HG02884 (cell line): ENCODE data around the gene RANBP17.
"Not testable (repeated sequence)": the region's sequence is repeated elsewhere in the genome, so short reads cannot be mapped to it uniquely, and the experiment has no call there.

ENCODE experiments used
- ATAC-seq: cut with Tn5 transposase; IDR thresholded peaks from one replicate; pipeline ENCODE4 v1.9.1; 2021; ENCODE audit warnings: mild to moderate bottlenecking, moderate library complexity; ENCODE audit not compliant: unreplicated experiment

Gene RANBP17

GRCh38 chr5:170865622-170866021, 3.8 kb downstream of the RANBP17 start:
- ATAC-seq: no peak

DNA sequence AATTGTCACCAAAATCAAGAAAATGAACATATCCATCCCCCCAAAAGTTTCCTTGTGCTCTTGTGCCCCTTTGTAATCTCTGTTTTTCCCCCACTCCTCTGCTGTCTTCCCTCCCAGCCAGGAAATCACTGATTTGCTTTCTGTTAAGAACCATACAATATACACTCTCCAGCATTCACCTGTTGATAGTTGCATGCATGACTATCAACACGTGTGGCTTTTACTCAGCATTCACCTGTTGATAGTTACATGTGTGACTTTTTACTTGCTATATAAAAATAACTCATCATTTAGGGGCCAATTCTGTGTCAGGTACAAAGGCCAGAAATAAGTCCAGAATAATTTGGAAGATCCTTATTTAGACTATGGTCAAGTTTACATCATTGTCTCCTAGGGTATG, 6.0 kb downstream of the RANBP17 start:
- ATAC-seq: no peak

DNA sequence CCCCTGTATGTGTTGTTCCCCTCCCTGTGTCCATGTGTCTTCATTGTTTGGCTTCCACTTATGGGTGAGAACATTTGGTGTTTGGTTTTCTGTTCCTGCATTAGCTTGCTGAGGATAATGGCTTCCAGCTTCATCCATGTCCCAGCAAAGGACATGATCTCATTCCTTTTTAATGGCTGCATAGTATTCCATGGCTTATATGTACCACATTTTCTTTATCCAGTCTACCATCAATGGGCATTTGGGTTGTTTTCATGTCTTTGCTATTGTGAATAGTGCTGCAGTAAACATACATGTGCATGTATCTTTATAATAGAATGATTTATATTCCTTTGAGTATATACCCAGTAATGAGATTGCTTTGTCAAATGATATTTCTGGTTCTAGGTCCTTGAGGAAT, 8.6 kb downstream of the RANBP17 start:
- not testable (repeated sequence) for ATAC-seq

GRCh38 chr5:170874017-170874416, 12.2 kb downstream of the RANBP17 start:
- no peak for ATAC-seq

- no peak for ATAC-seq
Observed at GRCh38 chr5:170875811-170876210, 14.0 kb downstream of the RANBP17 start.

- no peak for ATAC-seq
Observed at GRCh38 chr5:170880084-170880483, 18.3 kb downstream of the RANBP17 start.

GRCh38 chr5:170882345-170882744, 20.5 kb downstream of the RANBP17 start:
- ATAC-seq: no peak

- no peak for ATAC-seq
Observed at GRCh38 chr5:170885256-170885655, 23.4 kb downstream of the RANBP17 start.

DNA sequence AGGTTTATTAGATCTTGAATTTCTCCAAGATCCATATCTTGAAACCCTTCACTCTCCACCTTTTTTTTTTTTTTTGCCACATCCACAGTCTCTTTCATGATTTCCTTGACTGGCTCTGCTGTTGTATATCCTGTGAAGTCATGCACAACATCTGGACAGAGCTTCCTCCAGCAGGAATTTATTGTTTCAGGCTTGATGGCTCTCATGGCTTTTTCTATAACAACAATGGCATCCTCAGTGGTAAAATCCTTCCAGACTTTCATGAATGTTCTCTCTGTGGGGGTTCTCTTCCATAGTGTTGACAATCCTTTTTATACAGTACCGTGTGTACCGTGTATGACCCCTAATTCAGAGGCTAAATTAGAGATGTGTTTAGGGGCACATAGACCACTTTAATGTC, 24.0 kb downstream of the RANBP17 start:
- ATAC-seq: no peak

DNA sequence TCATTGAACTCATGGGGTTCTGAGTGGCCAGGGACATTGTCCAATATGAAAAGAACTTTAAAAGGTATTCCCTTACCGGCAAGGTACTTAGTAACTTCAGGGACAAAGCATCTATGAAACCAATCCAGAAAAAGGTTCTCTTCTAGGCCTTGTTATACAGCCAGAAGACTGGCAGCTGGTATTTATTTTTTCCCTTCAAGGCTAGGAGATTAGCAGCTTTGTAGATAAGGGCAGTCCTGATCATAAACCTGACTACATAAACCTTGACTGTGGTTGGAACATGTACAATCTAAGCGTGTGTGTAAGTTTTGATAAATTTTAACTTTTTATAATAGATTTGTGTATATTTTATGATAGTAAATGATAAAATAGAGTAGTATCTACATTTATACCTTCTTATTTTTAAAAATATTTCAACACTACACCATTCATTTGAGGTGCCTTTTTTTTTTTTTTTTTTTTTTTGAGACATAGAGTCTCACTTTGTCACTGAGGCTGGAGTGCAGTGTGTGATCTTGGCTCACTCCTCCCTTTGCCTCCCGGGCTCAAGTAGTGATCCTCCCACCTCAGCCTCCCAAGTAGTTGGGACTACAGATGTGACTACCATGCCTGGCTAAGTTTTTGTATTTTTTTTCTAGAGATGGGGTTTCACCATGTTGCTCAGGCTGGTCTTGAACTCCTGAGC, 24.5 kb downstream of the RANBP17 start:
- ATAC-seq: no peak

DNA sequence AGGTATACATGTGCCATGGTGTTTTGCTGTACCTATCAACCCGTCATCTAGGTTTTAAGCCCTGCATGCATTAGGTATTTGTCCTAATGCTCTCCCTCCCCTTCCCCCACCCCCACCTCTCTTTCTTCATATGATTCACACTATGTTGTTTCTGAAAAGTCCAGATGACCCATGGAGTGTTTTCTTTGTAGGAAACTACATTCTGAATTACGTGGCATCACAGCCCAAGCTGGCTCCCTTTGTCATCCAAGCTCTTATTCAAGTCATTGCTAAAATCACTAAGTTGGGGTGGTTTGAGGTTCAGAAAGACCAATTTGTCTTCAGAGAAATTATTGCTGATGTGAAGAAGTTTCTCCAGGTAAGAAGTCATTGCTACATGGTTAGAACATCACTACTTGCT, 30.4 kb downstream of the RANBP17 start:
- ATAC-seq: no peak

GRCh38 chr5:170894665-170895064, 32.8 kb downstream of the RANBP17 start:
- no peak for ATAC-seq

DNA sequence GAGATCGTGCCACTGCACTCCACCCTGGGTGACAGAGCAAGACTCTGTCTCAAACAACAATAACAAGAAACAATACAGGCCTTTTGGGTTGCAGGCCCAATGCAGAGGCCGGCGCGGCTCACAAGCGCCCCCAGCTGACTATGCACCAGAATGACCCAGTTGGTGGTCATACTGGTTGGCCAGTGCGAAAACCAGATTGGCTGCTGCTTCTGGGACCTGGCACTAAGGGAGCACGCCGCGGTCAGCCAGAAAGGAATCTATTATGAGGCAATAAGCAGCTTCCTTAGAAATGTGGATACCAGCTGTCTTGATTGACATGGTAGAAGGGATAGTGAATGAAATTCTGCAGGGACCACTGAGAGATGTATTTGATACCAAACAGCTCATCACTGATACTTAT, 35.0 kb downstream of the RANBP17 start:
- no peak for ATAC-seq

- no peak for ATAC-seq
Observed at GRCh38 chr5:170903075-170903474, 41.3 kb downstream of the RANBP17 start.

GRCh38 chr5:170907758-170908157, 45.9 kb downstream of the RANBP17 start:
- no peak for ATAC-seq

DNA sequence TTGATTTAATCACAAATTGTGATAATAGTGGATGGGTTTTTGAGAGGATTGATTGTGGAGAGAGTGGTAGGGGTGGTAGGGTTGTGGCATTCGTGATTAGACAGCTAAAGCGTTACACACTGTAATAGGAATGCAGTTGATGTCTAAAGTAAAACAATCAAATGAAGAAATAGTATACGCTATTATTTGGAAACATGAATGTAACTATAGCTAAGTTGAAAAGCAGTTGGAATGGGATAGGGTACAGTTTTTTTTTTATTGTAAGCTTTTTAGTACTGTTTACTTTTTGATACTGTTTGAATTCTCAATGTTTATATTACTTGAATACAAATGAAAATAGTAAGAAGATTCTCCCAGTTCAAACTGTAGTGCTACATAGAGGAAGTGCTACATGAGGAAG, 51.8 kb downstream of the RANBP17 start:
- ATAC-seq: no peak

- ATAC-seq: no peak
Observed at GRCh38 chr5:170917113-170917512, 55.3 kb downstream of the RANBP17 start.

DNA sequence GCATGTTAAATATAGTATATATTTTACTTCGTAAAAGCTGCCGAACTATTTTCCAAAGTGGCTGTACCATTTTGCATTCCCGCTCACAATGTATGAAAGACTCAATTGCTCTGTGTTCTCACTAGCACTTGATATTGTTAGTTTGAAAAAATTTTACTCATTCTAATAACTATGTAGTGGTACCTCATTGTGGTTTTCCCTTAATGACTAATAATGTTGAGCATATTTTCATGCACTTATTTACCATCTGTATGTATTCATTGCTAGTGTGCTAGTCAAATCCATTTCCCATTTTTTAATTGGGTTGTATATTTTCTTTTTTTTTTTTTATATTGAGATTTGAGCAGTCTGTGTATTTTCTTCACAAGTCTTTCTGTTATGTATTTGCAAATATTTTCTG, 58.4 kb downstream of the RANBP17 start:
- no peak for ATAC-seq

DNA sequence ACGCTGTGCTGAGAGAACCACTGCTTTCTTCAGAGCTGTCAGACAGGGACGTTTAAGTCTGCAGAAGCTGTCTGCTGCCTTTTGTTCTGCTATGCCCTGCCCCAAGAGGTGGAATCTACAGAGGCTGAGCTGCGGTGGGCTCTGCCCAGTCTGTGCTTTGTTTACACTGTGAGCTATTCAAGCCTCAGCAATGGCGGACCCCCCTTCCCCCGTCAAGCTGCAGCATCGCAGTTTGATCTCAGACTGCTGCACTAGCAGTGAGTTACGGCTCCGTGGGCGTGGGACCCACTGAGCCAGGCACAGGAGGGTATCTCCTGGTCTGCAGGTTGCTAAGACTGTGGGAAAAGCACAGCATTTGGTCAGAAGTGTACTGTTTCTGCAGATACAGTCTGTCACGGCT, 60.5 kb downstream of the RANBP17 start:
- ATAC-seq: not testable (repeated sequence)

DNA sequence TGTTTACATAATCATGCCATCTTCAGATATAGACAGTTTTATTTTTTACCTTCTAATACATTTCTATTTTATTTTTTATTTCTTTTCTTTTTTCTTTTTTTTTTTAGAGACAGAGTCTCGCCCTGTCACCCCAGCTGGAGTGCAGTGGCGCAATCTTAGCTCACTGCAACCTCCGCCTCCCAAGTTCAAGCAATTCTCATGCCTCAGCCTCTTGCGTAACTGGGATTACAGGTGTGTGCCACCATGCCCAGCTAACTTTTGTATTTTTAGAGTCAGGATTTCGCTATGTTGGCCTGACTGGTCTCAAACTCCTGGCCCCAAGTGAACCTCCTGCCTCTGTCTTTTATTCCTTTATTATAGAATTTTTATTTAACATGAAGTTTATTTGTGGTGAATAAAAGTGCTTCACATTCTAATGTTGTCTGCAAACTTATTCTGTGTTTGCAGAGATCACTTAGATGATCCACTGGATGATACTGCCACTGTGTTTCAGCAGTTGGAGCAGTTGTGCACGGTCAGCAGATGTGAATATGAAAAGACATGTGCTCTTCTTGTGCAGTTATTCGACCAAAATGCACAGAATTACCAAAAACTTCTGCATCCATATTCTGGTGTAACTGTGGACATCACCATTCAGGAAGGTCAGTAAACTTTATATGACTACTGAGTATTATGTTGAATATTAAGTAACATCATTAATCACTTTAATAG, 62.2 kb downstream of the RANBP17 start:
- ATAC-seq: no peak

DNA sequence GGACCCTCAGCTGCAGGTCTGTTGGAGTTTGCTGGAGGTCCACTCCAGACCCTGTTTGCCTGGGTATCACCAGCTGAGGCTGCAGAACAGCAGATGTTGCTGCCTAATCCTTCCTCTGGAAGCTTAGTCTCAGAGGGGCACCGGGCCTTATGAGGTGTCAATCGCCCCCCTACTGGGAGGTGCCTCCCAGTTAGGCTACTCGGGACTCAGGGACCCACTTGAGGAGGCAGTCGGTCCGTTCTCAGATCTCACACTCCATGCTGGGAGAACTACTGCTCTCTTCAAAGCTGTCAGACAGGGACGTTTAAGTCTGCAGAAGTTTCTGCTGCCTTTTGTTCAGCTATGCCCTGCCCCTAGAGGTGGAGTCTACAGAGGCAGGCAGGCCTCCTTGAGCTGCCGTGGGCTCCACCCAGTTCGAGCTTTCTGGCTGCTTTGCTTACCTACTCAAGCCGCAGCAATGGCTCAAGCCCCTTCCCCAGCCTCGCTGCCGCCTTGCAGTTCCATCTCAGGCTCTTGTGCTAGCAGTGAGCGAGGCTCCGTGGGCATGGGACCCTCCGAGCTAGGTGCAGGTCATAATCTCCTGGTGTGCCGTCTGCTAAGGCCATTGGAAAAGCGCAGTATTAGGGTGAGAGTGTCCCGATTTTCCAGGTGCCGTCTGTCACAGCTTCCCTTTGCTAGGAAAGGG, 73.9 kb downstream of the RANBP17 start:
- ATAC-seq: not testable (repeated sequence)

GRCh38 chr5:170937072-170937471, 75.3 kb downstream of the RANBP17 start:
- no peak for ATAC-seq
